Psoas muscle (tissue), 8 donors: ENCODE data around the gene TTLL11. TPM values are rescaled to one million over a fixed set of nuclear protein-coding genes. Genes with fewer than 3 reads are reported as not detected.

Experiments used
- ATAC-seq, 4 donors: fragments of 200-7000 bp; cut with Tn5 transposase; one replicate each; pipeline ENCODE4 v1.9.1; 2020; ENCODE audit warnings: moderate library complexity in 3 of 4, mild to moderate bottlenecking in 2 of 4
- DNase-seq, 2 donors: peaks; one replicate each; pipeline ENCODE4 v3.0.0-alpha.2; 2020
- H3K27ac ChIP-seq: fragments of 200-600 bp; one replicate; pipeline ENCODE4 v1.8.0; 2022
- H3K27me3 ChIP-seq, 3 donors: fragments of 200-600 bp in 1 of 3; one replicate each; pipeline versions ENCODE4 v1.6.1 to v1.8.0; 2013 to 2022; ENCODE audit warnings: low read length in 2 of 3, mild to moderate bottlenecking in 2 of 3, moderate library complexity in 1 of 3; ENCODE audit not compliant: insufficient read depth in 3 of 3
- H3K36me3 ChIP-seq, 2 donors: fragments of 200-600 bp in 1 of 2; one replicate each; pipeline versions ENCODE4 v1.6.1 to v1.8.0; 2013 to 2022; ENCODE audit warnings: low read depth in 1 of 2, mild to moderate bottlenecking in 1 of 2, moderate library complexity in 1 of 2; ENCODE audit not compliant: insufficient read depth in 1 of 2
- H3K4me1 ChIP-seq: fragments of 200-600 bp; one replicate; pipeline ENCODE4 v1.8.0; 2022
- H3K4me3 ChIP-seq: fragments of 200-600 bp; one replicate; pipeline ENCODE4 v1.8.0; 2022; ENCODE audit warnings: mild to moderate bottlenecking
- H3K9me3 ChIP-seq: fragments of 200-600 bp; one replicate; pipeline ENCODE4 v1.8.0; 2022
- WGBS, 3 donors: extraction: QIAGEN DNeasy Blood & Tissue Kit; methylation state at CpG; one replicate each; pipeline versions ENCODE4 v1.1.6 to v1.1.7; 2013; 5-methylcytosine and 5-hydroxymethylcytosine counted together
- intact Hi-C, 2 donors: fragments of 100-400 bp; cut with DNase I; formaldehyde crosslinking; loops; one replicate each; pipeline versions ENCODE4 v1.11.0 to v1.14.2; 2022
- polyA plus RNA-seq, 3 donors: library from polyadenylated mRNA; stranded (reverse); fragments of 200-250 nt; gene quantifications; one replicate each; pipeline ENCODE4 v1.2.3, GENCODE V29; 2013
- total RNA-seq, 4 donors: library from RNA; stranded (reverse); fragmentation: NEBNext Ultra II Directional in 2 of 4; extraction: Animal tissue kit (Norgen Biotek cat#: 25700) in 2 of 4; gene quantifications; one replicate each; pipeline versions ENCODE4 v1.2.1 to v1.2.4, GENCODE V29; 2021 to 2023
- TF ChIP-seq, protein P1 (sequence below): fragments of 200-600 bp; IDR thresholded peaks from one replicate; pipeline ENCODE4 v1.8.0; 2022; ENCODE audit warnings: antibody characterized with exemption
- donor health status: healthy with polysubstance abuse.
- donor health status: DM: no; HTN: no; CAD: no; lungs with moderate emphysema.
- donor health status: Bipolar disorder and iron deficiency.
- donor health status: healthy.
- donor health status: DM: yes; HTN: yes; CAD: no.
- donor health status: DM: no; HTN: no; CAD: no.
- donor health status: DM: no; HTN: no; CAD: no.
- donor health status: DM: yes; HTN: yes; CAD: no.

The TTLL11 gene
- total and polyA plus RNA-seq, 7 donors = 15.1 to 56.4 (median 19.3) TPM

DNA sequence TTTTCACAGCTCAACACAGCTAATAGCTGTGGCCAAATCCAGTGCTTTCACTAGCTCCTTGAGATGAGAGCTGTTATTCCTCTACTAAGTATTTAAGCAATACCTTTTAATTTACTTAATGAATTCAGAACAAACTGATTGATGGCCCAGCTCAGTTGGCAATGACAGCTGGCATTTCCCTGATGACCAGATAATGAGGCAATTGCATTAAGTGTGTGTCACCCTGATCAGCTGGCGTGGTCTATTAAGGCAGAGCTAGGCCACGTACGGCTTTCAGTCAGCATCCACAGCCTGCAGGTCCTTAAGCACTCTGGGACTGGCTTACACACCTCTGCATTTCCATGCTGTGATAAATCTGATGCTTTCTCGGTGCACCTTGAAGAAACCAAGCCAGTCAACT lies 34.4 kb downstream of the TTLL11 start:
- intact Hi-C loops = no loop called here
- H3K4me1 ChIP-seq = peaks cover 20% of the 10 kb centered on the region
- peaks cover 0 to 4% of the 10 kb centered on the region in 2 donors for H3K36me3 ChIP-seq
- no peaks in the 10 kb centered on the region for H3K9me3 ChIP-seq
- no peak overlapping the region for H3K4me3 ChIP-seq
- DNase-seq = no peak
- H3K27ac ChIP-seq = no peak overlapping the region
- WGBS, 3 donors = 69 to 91% (median 82%) methylated on average over 4 of the region's 4 CpGs
- TF ChIP-seq, protein P1, sequence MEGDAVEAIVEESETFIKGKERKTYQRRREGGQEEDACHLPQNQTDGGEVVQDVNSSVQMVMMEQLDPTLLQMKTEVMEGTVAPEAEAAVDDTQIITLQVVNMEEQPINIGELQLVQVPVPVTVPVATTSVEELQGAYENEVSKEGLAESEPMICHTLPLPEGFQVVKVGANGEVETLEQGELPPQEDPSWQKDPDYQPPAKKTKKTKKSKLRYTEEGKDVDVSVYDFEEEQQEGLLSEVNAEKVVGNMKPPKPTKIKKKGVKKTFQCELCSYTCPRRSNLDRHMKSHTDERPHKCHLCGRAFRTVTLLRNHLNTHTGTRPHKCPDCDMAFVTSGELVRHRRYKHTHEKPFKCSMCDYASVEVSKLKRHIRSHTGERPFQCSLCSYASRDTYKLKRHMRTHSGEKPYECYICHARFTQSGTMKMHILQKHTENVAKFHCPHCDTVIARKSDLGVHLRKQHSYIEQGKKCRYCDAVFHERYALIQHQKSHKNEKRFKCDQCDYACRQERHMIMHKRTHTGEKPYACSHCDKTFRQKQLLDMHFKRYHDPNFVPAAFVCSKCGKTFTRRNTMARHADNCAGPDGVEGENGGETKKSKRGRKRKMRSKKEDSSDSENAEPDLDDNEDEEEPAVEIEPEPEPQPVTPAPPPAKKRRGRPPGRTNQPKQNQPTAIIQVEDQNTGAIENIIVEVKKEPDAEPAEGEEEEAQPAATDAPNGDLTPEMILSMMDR = no peak
- ATAC-seq = peak; percentile 40 to 65 (median 53)
- H3K27me3 ChIP-seq = no peaks in the 10 kb centered on the region

GRCh38 chr9:122058051-122058450 lies 35.1 kb downstream of the TTLL11 start:
- WGBS, 3 donors = 37 to 57% (median 49%) methylated on average over 4 of the region's 4 CpGs
- intact Hi-C loops = no loop called here
- ATAC-seq (no peak), DNase-seq (no peak)
- no peaks in the 10 kb centered on the region for H3K9me3 ChIP-seq
- H3K27ac ChIP-seq = no peak overlapping the region
- no peaks in the 10 kb centered on the region for H3K27me3 ChIP-seq
- H3K36me3 ChIP-seq = peaks cover 0 to 4% of the 10 kb centered on the region in 2 donors
- TF ChIP-seq, protein P1 = no peak
- H3K4me1 ChIP-seq = peaks cover 25% of the 10 kb centered on the region
- no peak overlapping the region for H3K4me3 ChIP-seq

GRCh38 chr9:122057211-122057610 lies 35.9 kb downstream of the TTLL11 start:
- TF ChIP-seq, protein P1 = no peak
- intact Hi-C loops = no loop called here
- Histone ChIP-seq H3K36me3 (peaks cover 0 to 4% of the 10 kb centered on the region in 2 donors), H3K9me3 (no peaks in the 10 kb centered on the region), H3K4me1 (peaks cover 32% of the 10 kb centered on the region), H3K4me3 (no peak overlapping the region), H3K27me3 (no peaks in the 10 kb centered on the region), H3K27ac (no peak overlapping the region)
- 95 to 96% (median 96%) methylated on average over 10 of the region's 10 CpGs for WGBS, 3 donors
- no peak for DNase-seq
- no peak for ATAC-seq

DNA sequence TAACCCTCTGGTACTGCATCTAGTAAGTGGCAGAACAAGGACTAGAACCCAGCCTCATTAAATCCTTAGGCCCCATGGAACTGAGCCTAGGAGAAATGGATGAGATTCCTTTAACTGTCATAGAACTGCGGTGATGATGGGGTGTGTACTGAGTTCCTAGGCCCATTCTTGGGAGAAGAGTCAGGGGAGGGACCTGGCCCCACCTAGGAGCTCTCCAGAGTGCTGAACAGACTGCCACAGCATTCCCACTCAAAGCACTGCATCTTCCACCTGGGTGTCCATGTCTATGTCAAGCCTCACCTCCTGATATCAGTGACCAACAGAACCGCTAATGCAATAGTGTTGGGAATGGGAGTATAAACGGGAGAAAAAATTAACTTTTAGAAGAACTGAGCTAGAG lies 36.6 kb downstream of the TTLL11 start:
- no peak overlapping the region for H3K27ac ChIP-seq
- DNase-seq (no peak), ATAC-seq (peak; percentile 29 to 72 (median 52))
- intact Hi-C loops = no loop called here
- peaks cover 40% of the 10 kb centered on the region for H3K4me1 ChIP-seq
- no peaks in the 10 kb centered on the region for H3K27me3 ChIP-seq
- H3K36me3 ChIP-seq = peaks cover 0 to 4% of the 10 kb centered on the region in 2 donors
- H3K9me3 ChIP-seq = no peaks in the 10 kb centered on the region
- WGBS, 3 donors = 73 to 92% (median 86%) methylated on average over 3 of the region's 3 CpGs
- no peak overlapping the region for H3K4me3 ChIP-seq
- TF ChIP-seq, protein P1 = no peak

DNA sequence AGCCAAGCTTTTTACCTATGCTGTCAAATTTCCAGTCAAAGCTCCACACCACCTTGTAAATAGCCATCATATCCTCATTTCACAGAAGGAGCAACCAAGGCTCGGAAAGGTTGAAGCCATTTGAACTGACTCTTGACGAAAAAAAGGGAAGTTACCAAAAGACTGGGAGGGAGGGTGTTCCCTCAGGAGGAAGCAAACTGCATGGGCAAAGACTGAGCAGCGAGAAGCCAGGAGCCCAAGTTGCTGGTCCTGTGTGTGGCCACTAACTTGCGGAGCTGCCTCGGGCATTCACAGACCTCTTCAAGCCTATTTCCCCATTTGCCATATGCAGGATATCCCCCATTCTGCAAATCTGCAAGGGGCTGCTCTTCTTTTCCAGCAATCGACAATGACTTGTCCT lies 37.4 kb downstream of the TTLL11 start:
- Histone ChIP-seq H3K36me3 (peaks cover 0 to 4% of the 10 kb centered on the region in 2 donors), H3K27ac (no peak overlapping the region), H3K4me3 (no peak overlapping the region), H3K9me3 (no peaks in the 10 kb centered on the region), H3K27me3 (no peaks in the 10 kb centered on the region), H3K4me1 (peaks cover 48% of the 10 kb centered on the region)
- 92 to 93% (median 93%) methylated on average over 6 of the region's 6 CpGs for WGBS, 3 donors
- TF ChIP-seq, protein P1 = no peak
- DNase-seq = no peak
- intact Hi-C loops = no loop called here
- ATAC-seq = no peak
